OCI-LY7 (cell line): ENCODE measurements around the gene DOCK1. TPM values are rescaled to one million over a fixed set of nuclear protein-coding genes. Genes with fewer than 3 reads are reported as not detected.

Experiments used
- BruUV-seq: library from RNA; stranded (reverse); fragments of 400-500 nt; replicated peaks from 2 replicates; lab custom pipeline; 2021; lab: Mats Ljungman, UMichigan
- CTCF ChIA-PET: fragments of 300-600 bp; sonication (Branson Sonifier 250); formaldehyde crosslinking; loops from one replicate; lab custom pipeline; 2022; ENCODE audit warnings: antibody characterized with exemption; ENCODE audit not compliant: unreplicated experiment; lab: Charles Lee
- POLR2A ChIA-PET: fragments of 300-600 bp; sonication (Branson Sonifier 250); formaldehyde crosslinking; loops from one replicate; lab custom pipeline; 2022; ENCODE audit warnings: antibody characterized with exemption; lab: Charles Lee
- DNase-seq: peaks from one replicate; pipeline ENCODE4 v3.0.0-alpha.2; 2015; ENCODE audit warnings: low spot score
- H2AFZ ChIP-seq: fragments of 200-600 bp; sonication (generic), shearing (Covaris generic); 2 replicates; pipeline ENCODE4 v1.6.1; 2014; ENCODE audit warnings: mild to moderate bottlenecking, antibody characterized with exemption, low read length, moderate library complexity
- H3K27ac ChIP-seq: fragments of 200-600 bp; sonication (generic); 2 replicates; pipeline ENCODE4 v1.5.1; 2014; ENCODE audit warnings: mixed run types, low read depth, mild to moderate bottlenecking, moderate library complexity, low read length, inconsistent platforms; ENCODE audit not compliant: poor library complexity, severe bottlenecking
- H3K36me3 ChIP-seq: fragments of 200-600 bp; sonication (generic); 2 replicates; pipeline ENCODE4 v1.6.1; 2014; ENCODE audit warnings: mild to moderate bottlenecking, antibody characterized with exemption, low read length, moderate library complexity, mixed read lengths; ENCODE audit not compliant: insufficient read depth
- H3K4me1 ChIP-seq: fragments of 200-600 bp; sonication (generic); 2 replicates; pipeline ENCODE4 v1.5.1; 2014; ENCODE audit warnings: mild to moderate bottlenecking, low read length; ENCODE audit not compliant: insufficient read depth, poor library complexity, severe bottlenecking
- H3K4me2 ChIP-seq: fragments of 200-600 bp; sonication (generic); 2 replicates; pipeline ENCODE4 v1.6.1; 2014; ENCODE audit warnings: mild to moderate bottlenecking, low read length
- H3K4me3 ChIP-seq: fragments of 200-600 bp; sonication (generic); 2 replicates; pipeline ENCODE4 v1.5.1; 2014; ENCODE audit warnings: mild to moderate bottlenecking, low read depth, low read length; ENCODE audit not compliant: poor library complexity, severe bottlenecking
- H3K79me2 ChIP-seq: fragments of 200-600 bp; sonication (generic); 2 replicates; pipeline ENCODE4 v1.6.1; 2016; ENCODE audit warnings: low read depth, mild to moderate bottlenecking, low read length, moderate library complexity, mixed read lengths; ENCODE audit not compliant: insufficient read depth
- H3K9me2 ChIP-seq: fragments of 200-600 bp; sonication (generic); 2 replicates; pipeline ENCODE4 v1.6.1; 2016; ENCODE audit warnings: mild to moderate bottlenecking, low read length, mixed read lengths; ENCODE audit not compliant: insufficient read depth
- H3K9me3 ChIP-seq: fragments of 200-600 bp; sonication (generic); 2 replicates; pipeline ENCODE4 v1.6.1; 2014; ENCODE audit warnings: mild to moderate bottlenecking, mixed run types, low read length, mixed read lengths
- H4K20me1 ChIP-seq: fragments of 200-600 bp; sonication (generic); 2 replicates; pipeline ENCODE4 v1.6.1; 2014; ENCODE audit warnings: mild to moderate bottlenecking, antibody characterized with exemption, low read length, moderate library complexity, mixed read lengths; ENCODE audit not compliant: insufficient read depth
- CTCF ChIP-seq: fragments of 200-600 bp; sonication (generic); conservative IDR thresholded peaks from 2 replicates; pipeline ENCODE4 v1.5.1; 2014; ENCODE audit warnings: mild to moderate bottlenecking, antibody characterized with exemption, low read length, moderate library complexity, mixed read lengths
- EZH2phosphoT487 ChIP-seq: fragments of 200-600 bp; sonication (generic); IDR thresholded peaks from 2 replicates; pipeline ENCODE4 v1.6.1; 2018; ENCODE audit warnings: low read depth, borderline replicate concordance, mild to moderate bottlenecking, mixed run types, antibody characterized with exemption, low read length, moderate library complexity, mixed read lengths
- intact Hi-C: fragments of 100-400 bp; cut with micrococcal nuclease; formaldehyde crosslinking; loops from one replicate; pipeline ENCODE4 v1.10.0; 2022; ENCODE audit not compliant: unreplicated experiment
- total RNA-seq, 2 experiments: library from RNA; depleted of rRNA in 1 of 2; stranded (reverse); fragments of >200 nt in 1 of 2; shearing (Covaris generic) in 1 of 2; gene quantifications; 2 replicates each; pipeline ENCODE4 v1.2.3, GENCODE V29; 2014 to 2022

The DOCK1 gene
- total RNA-seq, 2 experiments from 2014 or later = not detected

- POLR2A ChIA-PET = no interaction called here
- intact Hi-C loops = no loop called here
- Histone ChIP-seq H3K9me2 (no peaks in the 10 kb centered on the region), H3K9me3 (no peaks in the 10 kb centered on the region), H3K4me3 (no peak overlapping the region), H3K36me3 (no peaks in the 10 kb centered on the region), H4K20me1 (no peaks in the 10 kb centered on the region), H3K4me2 (no peak overlapping the region), H2AFZ (no peak overlapping the region), H3K79me2 (no peaks in the 10 kb centered on the region), H3K27ac (no peak overlapping the region), H3K4me1 (no peaks in the 10 kb centered on the region)
- DNase-seq = no peak
- BruUV-seq = no TSS peak
- CTCF ChIA-PET = no interaction called here
- no peak for TF ChIP-seq EZH2phosphoT487
Measured at GRCh38 chr10:127299956-127300689, 394.9 kb downstream of the DOCK1 start.

GRCh38 chr10:127300868-127301321 is 395.7 kb downstream of the DOCK1 start:
- BruUV-seq = no TSS peak
- Histone ChIP-seq H3K4me3 (no peak overlapping the region), H3K4me2 (no peak overlapping the region), H3K27ac (no peak overlapping the region), H2AFZ (no peak overlapping the region), H3K9me3 (no peaks in the 10 kb centered on the region), H4K20me1 (no peaks in the 10 kb centered on the region), H3K9me2 (no peaks in the 10 kb centered on the region), H3K4me1 (no peaks in the 10 kb centered on the region), H3K79me2 (no peaks in the 10 kb centered on the region), H3K36me3 (no peaks in the 10 kb centered on the region)
- no peak for TF ChIP-seq EZH2phosphoT487
- no peak for TF ChIP-seq CTCF
- CTCF ChIA-PET = interaction anchor here (0.6 kb wide), 1 partner anchor 22 kb away, joined by 3 read pairs; no protein-coding TSS in a partner anchor
- intact Hi-C loops = no loop called here
- DNase-seq = no peak
- POLR2A ChIA-PET = no interaction called here

GRCh38 chr10:127302343-127302742 is 397.1 kb downstream of the DOCK1 start:
- CTCF ChIA-PET = interaction anchor here (0.6 kb wide), 1 partner anchor 146 kb away, joined by 3 read pairs; no protein-coding TSS in a partner anchor
- no TSS peak for BruUV-seq
- H3K4me2 ChIP-seq = no peak overlapping the region

More at GRCh38 chr10:127302343-127302742, 397.1 kb downstream of the DOCK1 start:
- H3K27ac ChIP-seq = no peak overlapping the region
- TF ChIP-seq CTCF (no peak), EZH2phosphoT487 (no peak)
- no peak for DNase-seq
- H3K9me2 ChIP-seq = no peaks in the 10 kb centered on the region
- H3K4me1 ChIP-seq = no peaks in the 10 kb centered on the region
- no peaks in the 10 kb centered on the region for H3K36me3 ChIP-seq
- intact Hi-C loops = no loop called here
- H3K79me2 ChIP-seq = no peaks in the 10 kb centered on the region
- POLR2A ChIA-PET = interaction anchor here (0.7 to 1.0 kb wide), 2 partner anchors 16 to 45 kb away, joined by 3 to 4 read pairs; no protein-coding TSS in a partner anchor
- H4K20me1 ChIP-seq = no peaks in the 10 kb centered on the region
- no peaks in the 10 kb centered on the region for H3K9me3 ChIP-seq
- no peak overlapping the region for H3K4me3 ChIP-seq
- no peak overlapping the region for H2AFZ ChIP-seq
